ENCODE data around the gene MYO9B.

GRCh38 chr19:17037966-17038500 lies 37.5 kb upstream of the MYO9B start:
- TF ChIP-seq, protein P1, sequence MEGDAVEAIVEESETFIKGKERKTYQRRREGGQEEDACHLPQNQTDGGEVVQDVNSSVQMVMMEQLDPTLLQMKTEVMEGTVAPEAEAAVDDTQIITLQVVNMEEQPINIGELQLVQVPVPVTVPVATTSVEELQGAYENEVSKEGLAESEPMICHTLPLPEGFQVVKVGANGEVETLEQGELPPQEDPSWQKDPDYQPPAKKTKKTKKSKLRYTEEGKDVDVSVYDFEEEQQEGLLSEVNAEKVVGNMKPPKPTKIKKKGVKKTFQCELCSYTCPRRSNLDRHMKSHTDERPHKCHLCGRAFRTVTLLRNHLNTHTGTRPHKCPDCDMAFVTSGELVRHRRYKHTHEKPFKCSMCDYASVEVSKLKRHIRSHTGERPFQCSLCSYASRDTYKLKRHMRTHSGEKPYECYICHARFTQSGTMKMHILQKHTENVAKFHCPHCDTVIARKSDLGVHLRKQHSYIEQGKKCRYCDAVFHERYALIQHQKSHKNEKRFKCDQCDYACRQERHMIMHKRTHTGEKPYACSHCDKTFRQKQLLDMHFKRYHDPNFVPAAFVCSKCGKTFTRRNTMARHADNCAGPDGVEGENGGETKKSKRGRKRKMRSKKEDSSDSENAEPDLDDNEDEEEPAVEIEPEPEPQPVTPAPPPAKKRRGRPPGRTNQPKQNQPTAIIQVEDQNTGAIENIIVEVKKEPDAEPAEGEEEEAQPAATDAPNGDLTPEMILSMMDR (IDR thresholded peaks at IDR 0.05; ENCODE audit: borderline replicate concordance, extremely low read depth, low read length, poor library complexity, severe bottlenecking) = no peak
- no peak for TF ChIP-seq EZH2 (IDR thresholded peaks at IDR 0.05; ENCODE audit: borderline replicate concordance, low read depth, low read length, severe bottlenecking)

Measured in DND-41 (cell line).